GM10248 (cell line): Measurements from ENCODE around the gene TBX1.

Experiments
- CTCF ChIA-PET: fragments of 300-600 bp; sonication (Branson Sonifier 250); formaldehyde crosslinking; extraction: SDS; loops from one replicate; lab custom pipeline; 2021; ENCODE audit warnings: antibody characterized with exemption; lab: Yijun Ruan, JAX
- POLR2A ChIA-PET: fragments of 350-650 bp; sonication (Branson Sonifier 250); formaldehyde crosslinking; extraction: SDS; loops from one replicate; lab custom pipeline; 2020; ENCODE audit warnings: antibody characterized with exemption; lab: Yijun Ruan, JAX
- DNase-seq: peaks from one replicate; pipeline ENCODE4 v3.0.0; 2012; ENCODE audit errors: extremely low spot score
- CTCF ChIP-seq: IDR thresholded peaks from 2 replicates; pipeline ENCODE4 v1.5.1; 2012; ENCODE audit warnings: mild to moderate bottlenecking, low read depth; ENCODE audit errors: extremely low read depth, missing control alignments, control extremely low read depth

The TBX1 gene

GRCh38 chr22:19798891-19799293 is 38.3 kb downstream of the TBX1 start:
- ChIA-PET CTCF (interaction anchor here (1.0 kb wide), 1 partner anchor 68 kb away, joined by 3 read pairs; no protein-coding TSS in a partner anchor), POLR2A (no interaction called here)
- no peak for TF ChIP-seq CTCF
- no peak for DNase-seq

GRCh38 chr22:19799322-19800190 is 39.0 kb downstream of the TBX1 start:
- DNase-seq, result no peak
- POLR2A ChIA-PET, result no interaction called here
- CTCF ChIA-PET, result interaction anchor here (1.0 kb wide), 1 partner anchor 69 kb away, joined by 3 read pairs; no protein-coding TSS in a partner anchor
- no peak for TF ChIP-seq CTCF

GRCh38 chr22:19800306-19800705 is 39.7 kb downstream of the TBX1 start:
- DNase-seq, result no peak
- ChIA-PET POLR2A (no interaction called here), CTCF (interaction anchor here (1.2 kb wide), 1 partner anchor 27 kb away, joined by 6 read pairs; no protein-coding TSS in a partner anchor)
- no peak for TF ChIP-seq CTCF

GRCh38 chr22:19800761-19801244 is 40.2 kb downstream of the TBX1 start:
- DNase-seq, result no peak
- no peak for TF ChIP-seq CTCF
- ChIA-PET POLR2A (no interaction called here), CTCF (interaction anchor here (1.2 kb wide), 1 partner anchor 27 kb away, joined by 6 read pairs; no protein-coding TSS in a partner anchor)

GRCh38 chr22:19801340-19802000 is 40.9 kb downstream of the TBX1 start:
- TF ChIP-seq CTCF, result no peak
- CTCF ChIA-PET, result interaction anchor here (1.0 to 1.2 kb wide), 2 partner anchors 10 to 28 kb away, joined by 3 to 6 read pairs; no protein-coding TSS in a partner anchor
- no peak for DNase-seq
- POLR2A ChIA-PET, result no interaction called here
